ENCODE data around the gene CD36.

DNA sequence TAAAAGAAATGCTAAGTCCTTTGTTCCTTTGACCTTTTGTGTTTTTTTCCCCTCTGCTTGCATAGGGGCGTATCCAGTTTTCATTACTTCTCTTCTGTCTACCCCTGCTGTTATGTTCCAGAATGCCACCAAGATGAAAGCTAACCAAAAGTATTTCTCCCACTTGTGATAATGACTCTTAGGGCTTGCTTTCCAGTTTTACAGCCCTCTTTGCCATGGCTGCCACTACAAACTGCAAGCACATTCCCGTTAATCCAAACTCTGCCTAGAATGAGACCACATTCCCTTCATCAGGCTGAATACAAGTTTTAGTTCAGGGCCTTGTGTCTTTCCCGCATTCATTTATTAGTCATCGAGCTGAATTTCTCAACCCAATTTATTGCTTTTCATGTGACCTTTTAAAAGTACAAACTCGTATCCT, 23.6 kb upstream of the CD36 start:
- TF ChIP-seq EZH2 (IDR thresholded peaks at IDR 0.05; ENCODE audit: borderline replicate concordance, insufficient read depth, low read length, poor library complexity, severe bottlenecking) (no peak), EP300 (conservative IDR thresholded peaks at IDR 0.05; ENCODE audit: poor library complexity, severe bottlenecking) (no peak), CTCF (IDR thresholded peaks at IDR 0.05; ENCODE audit: poor library complexity, severe bottlenecking) (no peak), TAF1 (IDR thresholded peaks at IDR 0.05; ENCODE audit: low read depth) (no peak), POLR2AphosphoS5 (IDR thresholded peaks at IDR 0.05) (no peak), RAD21 (conservative IDR thresholded peaks at IDR 0.05) (no peak), MXI1 (conservative IDR thresholded peaks at IDR 0.05; ENCODE audit: poor library complexity, severe bottlenecking) (no peak), SMC3 (conservative IDR thresholded peaks at IDR 0.05; ENCODE audit: poor library complexity) (no peak), REST (IDR thresholded peaks at IDR 0.05; ENCODE audit: borderline replicate concordance) (no peak)
